OCI-LY3 (cell line): ENCODE measurements around the gene SCYGR2.

Experiments
- CTCF ChIP-seq: fragments of 200-600, 300-600 bp; sonication (generic); IDR thresholded peaks from 2 replicates; pipeline ENCODE4 v1.5.1; 2014; ENCODE audit warnings: antibody characterized with exemption, low read length, low read depth
- EZH2phosphoT487 ChIP-seq: fragments of 200-600 bp; shearing (Covaris generic); IDR thresholded peaks from 2 replicates; pipeline ENCODE4 v1.6.1; 2018; ENCODE audit warnings: antibody characterized with exemption, mixed run types, low read depth

- no peak for TF ChIP-seq CTCF
- TF ChIP-seq EZH2phosphoT487 = no peak
Measured at GRCh38 chr2:227614740-227615139, 16.0 kb downstream of the SCYGR2 start, which contains the start of gene SCYGR3.
